Trophoblast cell (in vitro differentiated cells and primary cell): Measurements from ENCODE around the gene RNASE13.

ENCODE experiments used
- DNase-seq, 2 donors: peaks; one replicate each; pipeline ENCODE4 v3.0.0-alpha.2; 2016
- H2AFZ ChIP-seq: 2 replicates; pipeline ENCODE4 v1.6.1; 2013; ENCODE audit warnings: low read length, moderate library complexity, mild to moderate bottlenecking; ENCODE audit not compliant: insufficient read depth, poor library complexity
- H2AK5ac ChIP-seq: 2 replicates; pipeline ENCODE4 v1.6.1; 2013; ENCODE audit warnings: mild to moderate bottlenecking, low read length
- H2BK120ac ChIP-seq: 2 replicates; pipeline ENCODE4 v1.6.1; 2013; ENCODE audit warnings: low read length, mild to moderate bottlenecking, moderate library complexity; ENCODE audit not compliant: insufficient read depth, poor library complexity
- H2BK12ac ChIP-seq: 2 replicates; pipeline ENCODE4 v1.6.1; 2013; ENCODE audit warnings: mild to moderate bottlenecking, low read length, moderate library complexity
- H2BK5ac ChIP-seq: 2 replicates; pipeline ENCODE4 v1.6.1; 2013; ENCODE audit warnings: low read length, low read depth, moderate library complexity, mild to moderate bottlenecking; ENCODE audit not compliant: poor library complexity
- H3K14ac ChIP-seq: 2 replicates; pipeline ENCODE4 v1.6.1; 2013; ENCODE audit warnings: mild to moderate bottlenecking, low read length
- H3K18ac ChIP-seq: 2 replicates; pipeline ENCODE4 v1.6.1; 2013; ENCODE audit warnings: mild to moderate bottlenecking, low read length
- H3K23ac ChIP-seq: 2 replicates; pipeline ENCODE4 v1.6.1; 2013; ENCODE audit warnings: low read length
- H3K27ac ChIP-seq: 2 replicates; pipeline ENCODE4 v1.5.1; 2013; ENCODE audit warnings: low read depth, mild to moderate bottlenecking, inconsistent platforms, low read length, moderate library complexity
- H3K27me3 ChIP-seq: 2 replicates; pipeline ENCODE4 v1.6.1; 2013; ENCODE audit warnings: inconsistent platforms, mild to moderate bottlenecking, low read length, moderate library complexity; ENCODE audit not compliant: insufficient read depth
- H3K36me3 ChIP-seq, 2 experiments: 1 replicate in 1 of 2; 2 replicates in 1 of 2; pipeline ENCODE4 v1.6.1; 2013; ENCODE audit warnings: low read length in 2 of 2, mild to moderate bottlenecking in 2 of 2, moderate library complexity in 1 of 2; ENCODE audit not compliant: insufficient read depth in 2 of 2, control insufficient read depth in 1 of 2
- H3K4ac ChIP-seq: 2 replicates; pipeline ENCODE4 v1.6.1; 2013; ENCODE audit warnings: low read depth, mild to moderate bottlenecking, low read length, moderate library complexity
- H3K4me1 ChIP-seq, 2 experiments: 1 replicate in 1 of 2; 2 replicates in 1 of 2; pipeline ENCODE4 v1.6.1; 2013; ENCODE audit warnings: low read length in 2 of 2, mild to moderate bottlenecking in 2 of 2, moderate library complexity in 1 of 2; ENCODE audit not compliant: insufficient read depth in 2 of 2, control insufficient read depth in 1 of 2
- H3K4me2 ChIP-seq: 2 replicates; pipeline ENCODE4 v1.6.1; 2013; ENCODE audit warnings: inconsistent platforms, mild to moderate bottlenecking, low read length, moderate library complexity
- H3K4me3 ChIP-seq: 2 replicates; pipeline ENCODE4 v1.5.1; 2013; ENCODE audit warnings: mild to moderate bottlenecking, low read depth, low read length, inconsistent platforms
- H3K79me1 ChIP-seq: one replicate; pipeline ENCODE4 v1.6.1; 2013; ENCODE audit warnings: low read length
- H3K79me2 ChIP-seq: 2 replicates; pipeline ENCODE4 v1.6.1; 2013; ENCODE audit warnings: low read length, mild to moderate bottlenecking; ENCODE audit not compliant: control insufficient read depth, insufficient read depth, poor library complexity
- H3K9ac ChIP-seq: 2 replicates; pipeline ENCODE4 v1.6.1; 2013; ENCODE audit warnings: mild to moderate bottlenecking, low read length
- H3K9me3 ChIP-seq: 2 replicates; pipeline ENCODE4 v1.6.1; 2013; ENCODE audit warnings: low read depth, mild to moderate bottlenecking, control low read depth, inconsistent platforms, low read length; ENCODE audit not compliant: insufficient read depth
- H4K12ac ChIP-seq: 2 replicates; pipeline ENCODE4 v1.6.1; 2013; ENCODE audit warnings: low read depth, mild to moderate bottlenecking, low read length, moderate library complexity
- H4K8ac ChIP-seq: 2 replicates; pipeline ENCODE4 v1.6.1; 2013; ENCODE audit warnings: low read depth, mild to moderate bottlenecking, low read length, moderate library complexity
- H4K91ac ChIP-seq: one replicate; pipeline ENCODE4 v1.6.1; 2013; ENCODE audit warnings: low read depth, mild to moderate bottlenecking, low read length, moderate library complexity
- WGBS: extraction: QIAGEN DNeasy Blood & Tissue Kit; methylation state at CpG from one replicate; pipeline ENCODE4 v1.1.7; 2013; ENCODE audit warnings: missing lambda C conversion rate; ENCODE audit not compliant: insufficient read length, insufficient coverage; ENCODE audit errors: extremely low coverage; 5-methylcytosine and 5-hydroxymethylcytosine counted together

RNASE13 gene

GRCh38 chr14:20996521-20996920 lies 38.1 kb downstream of the RNASE13 start:
- Histone ChIP-seq H4K8ac (no peak overlapping the region), H3K4me2 (no peak overlapping the region), H3K4me1 (peaks cover 10 to 22% of the 10 kb centered on the region in 2 experiments), H4K12ac (no peak overlapping the region), H3K79me1 (peaks cover 2% of the 10 kb centered on the region), H3K27ac (no peak overlapping the region), H4K91ac (no peak overlapping the region), H3K9me3 (peaks cover 1% of the 10 kb centered on the region), H3K4ac (no peak overlapping the region), H2BK5ac (no peak overlapping the region), H3K9ac (no peak overlapping the region), H2AFZ (no peak overlapping the region), H3K4me3 (no peak overlapping the region), H3K27me3 (no peaks in the 10 kb centered on the region), H3K14ac (no peak overlapping the region), H2BK120ac (no peak overlapping the region), H3K36me3 (peaks cover 14 to 32% of the 10 kb centered on the region in 2 experiments), H3K79me2 (peaks cover 1% of the 10 kb centered on the region), H2AK5ac (no peak overlapping the region), H3K18ac (no peak overlapping the region), H3K23ac (no peak overlapping the region), H2BK12ac (no peak overlapping the region)
- no CpG with 5 or more reads among the region's 14 CpGs for WGBS
- DNase-seq: no peak

GRCh38 chr14:20989787-20990600 lies 44.6 kb downstream of the RNASE13 start, which contains the start of gene METTL17:
TSS of gene METTL17 (plus strand) at chr14:20989980. CDS start at chr14:20990003, 23 bp downstream.
- Histone ChIP-seq H2AFZ (peak within 1 kb of the TSS; percentile 96), H3K9me3 (no peaks in the 10 kb centered on the region), H3K36me3 (peaks cover 6 to 17% of the 10 kb centered on the region in 2 experiments), H3K27ac (peak within 1 kb of the TSS; percentile 71), H2BK120ac (peak within 1 kb of the TSS; percentile 30), H2AK5ac (peak within 1 kb of the TSS; percentile 49), H3K23ac (no peak within 1 kb of the TSS), H3K79me2 (peaks cover 1% of the 10 kb centered on the region), H2BK12ac (peak within 1 kb of the TSS; percentile 25), H3K18ac (peak within 1 kb of the TSS; percentile 76), H3K4me1 (peaks cover 8 to 14% of the 10 kb centered on the region in 2 experiments), H3K27me3 (no peaks in the 10 kb centered on the region), H4K91ac (peak within 1 kb of the TSS; percentile 72), H3K4ac (peak within 1 kb of the TSS; percentile 65), H4K8ac (peak within 1 kb of the TSS; percentile 98), H3K9ac (peak within 1 kb of the TSS; percentile 55), H3K4me2 (peak within 1 kb of the TSS; percentile 66), H3K4me3 (peak within 1 kb of the TSS; percentile 79), H3K79me1 (peaks cover 3% of the 10 kb centered on the region), H4K12ac (peak within 1 kb of the TSS; percentile 77), H3K14ac (peak within 1 kb of the TSS; percentile 74), H2BK5ac (peak within 1 kb of the TSS; percentile 24)
- WGBS: no CpG with 5 or more reads among the region's 42 CpGs
- peak; percentile 90 to 96 for DNase-seq

- no peak overlapping the region for H2BK120ac ChIP-seq
- H2BK5ac ChIP-seq: no peak overlapping the region
- H3K4ac ChIP-seq: no peak overlapping the region
- H3K4me1 ChIP-seq: peaks cover 8 to 14% of the 10 kb centered on the region in 2 experiments
- WGBS: no CpG with 5 or more reads among the region's 11 CpGs
- H3K4me2 ChIP-seq: peak overlapping the region; percentile 50
- H3K4me3 ChIP-seq: no peak overlapping the region
- no peak overlapping the region for H3K9ac ChIP-seq
- no peak overlapping the region for H2AFZ ChIP-seq
- peaks cover 3% of the 10 kb centered on the region for H3K79me1 ChIP-seq
- H3K23ac ChIP-seq: no peak overlapping the region
- peaks cover 1% of the 10 kb centered on the region for H3K79me2 ChIP-seq
- H3K36me3 ChIP-seq: peaks cover 6 to 12% of the 10 kb centered on the region in 2 experiments
- no peak overlapping the region for H3K14ac ChIP-seq
- H4K91ac ChIP-seq: peak overlapping the region; percentile 34
- no peak overlapping the region for H4K8ac ChIP-seq
- no peak overlapping the region for H3K18ac ChIP-seq
- no peak overlapping the region for H3K27ac ChIP-seq
- no peak for DNase-seq
- H4K12ac ChIP-seq: no peak overlapping the region
- no peak overlapping the region for H2AK5ac ChIP-seq
- no peak overlapping the region for H2BK12ac ChIP-seq
- H3K9me3 ChIP-seq: no peaks in the 10 kb centered on the region
- H3K27me3 ChIP-seq: no peaks in the 10 kb centered on the region
Measured at GRCh38 chr14:20989471-20989786, 45.2 kb downstream of the RNASE13 start.

- no peaks in the 10 kb centered on the region for H3K27me3 ChIP-seq
- peaks cover 1% of the 10 kb centered on the region for H3K79me2 ChIP-seq
- no peak overlapping the region for H2BK5ac ChIP-seq
- peak overlapping the region; percentile 37 for H4K8ac ChIP-seq
- H3K79me1 ChIP-seq: peaks cover 3% of the 10 kb centered on the region
- peak overlapping the region; percentile 82 for H2BK12ac ChIP-seq
- peak overlapping the region; percentile 77 for H2AK5ac ChIP-seq
- WGBS: no CpG with 5 or more reads among the region's 15 CpGs
- no peak overlapping the region for H3K23ac ChIP-seq
- H4K91ac ChIP-seq: peak overlapping the region; percentile 67
- H3K36me3 ChIP-seq: peaks cover 6 to 9% of the 10 kb centered on the region in 2 experiments
- peak overlapping the region; percentile 68 for H4K12ac ChIP-seq
- H3K27ac ChIP-seq: no peak overlapping the region
- no peaks in the 10 kb centered on the region for H3K9me3 ChIP-seq
- H2BK120ac ChIP-seq: peak overlapping the region; percentile 30
- peaks cover 8 to 14% of the 10 kb centered on the region in 2 experiments for H3K4me1 ChIP-seq
- no peak overlapping the region for H3K4ac ChIP-seq
- peak overlapping the region; percentile 11 for H2AFZ ChIP-seq
- H3K9ac ChIP-seq: no peak overlapping the region
- peak overlapping the region; percentile 21 for H3K14ac ChIP-seq
- no peak for DNase-seq
- H3K4me3 ChIP-seq: no peak overlapping the region
- H3K18ac ChIP-seq: no peak overlapping the region
- H3K4me2 ChIP-seq: peak overlapping the region; percentile 16
Measured at GRCh38 chr14:20988717-20989470, 45.7 kb downstream of the RNASE13 start.
